Stimulated activated CD4-positive, alpha-beta T cell treated with anti-CD3 and anti-CD28 coated beads, Interleukin-1b, Interleukin-23, amount 100 ng/mL, for 1 hour (primary cell): ENCODE results near the gene AKAP3.
A peak's percentile ranks its signal among the peaks of the same experiment; 100 is the strongest.

Source experiments
- DNase-seq, 2 donors: peaks; one replicate each; pipeline ENCODE4 v3.0.0-alpha.2; 2020; ENCODE audit warnings: low read depth in 2 of 2

Gene AKAP3

DNA sequence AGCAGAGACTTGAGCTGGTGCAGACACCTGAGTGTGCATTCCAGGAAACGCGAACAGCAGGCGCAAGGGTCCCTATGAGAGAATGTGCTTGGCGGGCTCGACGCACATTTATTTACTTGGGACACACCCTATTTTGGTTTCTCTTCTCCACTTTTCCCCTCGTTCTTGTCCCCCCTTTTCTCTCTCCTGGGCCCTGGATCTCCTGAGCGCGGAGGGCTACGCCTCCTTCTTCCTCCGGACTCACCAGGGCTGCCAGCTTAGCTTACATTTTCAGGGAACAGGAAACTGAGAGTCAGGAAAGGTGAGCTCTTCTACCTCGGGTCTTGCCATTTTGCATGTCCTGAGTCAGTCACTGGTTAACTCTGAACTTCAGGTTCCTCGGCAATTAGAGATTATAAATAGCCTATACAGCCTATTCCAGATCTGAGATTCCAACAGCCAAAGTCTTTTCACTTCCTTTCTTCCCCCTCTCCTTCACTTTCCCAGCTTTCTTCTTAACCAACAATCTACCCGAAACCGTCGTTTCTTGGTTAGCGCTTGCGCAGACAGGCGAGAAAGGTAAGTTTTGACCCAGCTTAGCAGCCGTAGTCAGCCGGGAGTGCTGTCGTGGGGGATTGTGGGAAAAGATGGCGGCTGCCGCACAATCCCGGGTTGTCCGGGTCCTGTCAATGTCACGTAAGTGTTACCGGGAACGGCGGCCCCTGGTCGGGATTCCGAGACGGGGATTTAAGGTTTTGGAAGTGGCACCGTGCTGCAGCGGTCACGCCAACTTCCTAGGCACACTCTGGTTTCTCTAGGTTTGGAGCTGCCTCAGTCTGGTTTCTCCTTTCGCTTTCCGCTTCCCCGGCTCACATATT, at the start of gene AKAP3, which contains the start of gene NDUFA9:
Gene AKAP3 (minus strand): TSS at position 551 of the 857 bp plus-strand sequence. CDS start 10,855 bp downstream, outside the sequence.
Gene NDUFA9 (plus strand): TSS at position 614 of the 857 bp plus-strand sequence. CDS start 13 bp downstream, at position 627.
- peak; percentile 40 to 53 for DNase-seq

DNA sequence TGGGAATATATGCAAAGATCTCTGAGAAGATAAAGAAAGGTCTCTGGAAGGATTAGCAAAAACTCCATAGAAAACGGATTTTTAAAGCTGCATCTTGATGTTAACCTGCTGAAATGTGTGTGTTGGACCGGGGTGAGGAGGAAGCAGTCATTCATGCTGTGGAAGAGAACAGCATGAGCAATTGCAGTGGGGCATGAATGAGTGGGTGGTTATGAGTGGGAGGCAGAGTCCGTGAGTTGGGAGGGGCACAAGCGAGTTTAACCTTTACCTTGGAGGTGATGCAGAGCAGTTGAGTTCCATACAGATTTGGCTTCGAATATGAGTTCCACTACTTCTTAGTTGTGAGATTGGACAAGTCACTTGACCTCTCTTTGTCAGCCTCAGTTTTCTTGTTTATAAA, 41.9 kb upstream of the AKAP3 start:
- DNase-seq = no peak

DNA sequence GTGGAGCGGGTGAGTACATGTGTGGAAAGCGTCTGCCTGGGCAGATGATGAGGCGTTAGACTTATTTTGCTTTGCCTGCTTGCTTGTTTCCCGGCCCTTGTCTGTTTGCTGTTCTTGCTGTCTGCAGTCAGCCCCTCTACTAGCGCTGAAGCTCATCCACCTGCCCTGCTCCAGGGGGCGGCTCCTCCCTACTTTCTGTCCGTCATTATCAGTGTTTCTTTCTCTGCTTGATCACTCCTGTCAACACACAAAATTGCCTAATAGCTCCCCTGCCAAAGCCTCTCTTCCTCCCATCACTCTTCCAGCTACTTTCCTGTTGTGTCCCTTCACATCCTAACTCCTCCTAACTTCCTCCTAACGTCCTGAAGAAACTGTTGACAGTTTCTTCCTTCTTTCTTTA, 36.5 kb upstream of the AKAP3 start:
- DNase-seq = no peak

DNA sequence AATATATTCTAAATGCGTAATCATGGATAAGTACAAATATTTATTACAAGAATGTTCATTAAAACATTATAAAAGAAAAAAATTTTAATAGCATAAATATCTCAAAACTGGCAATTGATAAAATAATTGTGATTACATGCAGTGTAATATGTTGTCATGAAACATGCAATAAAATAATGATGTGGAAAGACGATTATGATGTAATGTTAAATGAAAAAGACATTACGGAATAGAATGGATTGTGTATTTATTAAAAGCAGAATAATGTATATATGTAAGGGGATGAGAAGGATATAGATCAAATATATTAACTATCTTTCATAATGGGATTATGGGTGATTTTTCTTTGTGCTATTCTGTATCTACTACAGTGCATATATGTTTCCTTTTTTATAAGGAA, 32.9 kb upstream of the AKAP3 start:
- DNase-seq = no peak

DNA sequence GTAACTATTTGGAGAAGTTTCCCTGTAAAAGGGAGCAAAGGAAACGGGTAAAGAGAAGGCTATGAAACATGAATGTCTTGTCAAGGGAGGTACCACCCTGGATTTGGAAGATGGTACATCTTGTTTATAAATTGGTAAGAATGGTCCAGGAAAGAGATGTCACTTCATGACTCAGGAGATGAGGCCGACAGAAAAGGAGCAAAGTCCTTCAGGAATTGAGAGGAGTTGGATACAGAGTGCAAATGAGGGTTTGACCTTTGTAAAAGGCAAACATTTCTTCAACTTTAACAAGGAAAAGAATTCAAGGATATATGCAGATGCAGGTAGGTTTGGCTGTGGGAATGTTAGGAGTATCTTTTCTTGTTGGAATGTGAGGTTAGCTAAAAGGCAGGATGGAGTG, 30.9 kb upstream of the AKAP3 start:
- DNase-seq = no peak

DNA sequence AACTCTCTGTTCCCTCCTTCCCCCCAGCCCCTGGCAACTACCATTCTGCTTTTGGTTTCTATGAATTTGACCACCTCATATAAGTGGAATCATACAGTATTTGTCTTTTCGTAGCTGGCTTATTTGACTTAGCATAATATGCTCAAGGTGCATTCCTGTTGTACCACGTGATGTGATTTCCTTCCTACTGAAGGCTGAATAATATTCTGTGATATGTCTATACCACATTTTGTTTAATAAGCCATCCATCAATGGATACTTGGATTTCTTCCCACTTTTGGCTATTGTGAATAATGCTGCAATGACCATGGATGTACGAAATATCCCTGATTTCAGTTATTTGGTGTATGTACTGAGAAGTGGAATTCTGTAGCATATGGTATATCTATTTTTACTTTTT, 16.4 kb upstream of the AKAP3 start:
- no peak for DNase-seq

DNA sequence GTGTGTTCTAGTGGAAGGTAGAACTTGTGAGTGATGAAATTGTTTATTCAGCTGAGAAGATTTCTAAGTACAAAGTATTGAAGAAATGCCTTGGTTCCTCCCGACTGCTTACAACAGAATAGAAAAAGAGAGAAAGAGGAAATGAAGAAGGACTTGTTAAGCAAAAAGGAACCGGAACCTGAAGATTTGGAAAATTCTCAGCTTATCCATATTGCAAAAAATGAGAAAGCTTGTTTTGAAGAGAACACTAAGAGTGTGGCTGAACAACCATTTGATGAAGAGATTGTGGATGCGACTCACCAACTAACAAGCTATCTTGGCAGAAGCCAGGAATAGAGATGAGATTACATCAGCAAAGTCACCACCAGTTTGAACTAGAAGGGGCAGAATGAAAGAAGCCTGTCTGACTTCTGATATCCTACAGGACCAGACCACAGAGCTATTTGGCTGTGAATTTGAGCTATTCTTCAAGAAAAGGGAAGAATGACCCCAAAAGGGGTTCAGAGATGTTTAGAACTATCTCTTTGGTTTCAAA, 15.2 kb upstream of the AKAP3 start:
- no peak for DNase-seq

DNA sequence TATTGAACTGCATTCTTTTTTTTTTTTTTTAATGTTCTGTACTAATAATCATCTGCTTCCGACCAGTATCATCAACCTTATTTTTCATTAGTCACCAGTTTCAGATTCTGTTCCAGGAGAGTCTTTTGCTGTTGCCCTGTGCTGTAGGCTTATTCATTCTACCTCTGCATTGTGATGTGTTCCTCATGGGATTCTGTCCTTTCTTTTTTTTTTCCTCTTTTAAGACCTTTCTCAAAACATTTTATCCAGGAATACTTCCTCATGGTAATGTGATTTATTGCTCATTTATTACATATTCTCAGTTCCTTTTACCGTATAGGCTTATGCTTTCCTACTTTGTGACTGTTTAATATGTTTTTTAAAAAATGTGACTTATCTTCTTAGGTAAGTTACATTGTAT, 4.8 kb upstream of the AKAP3 start:
- DNase-seq = no peak

DNA sequence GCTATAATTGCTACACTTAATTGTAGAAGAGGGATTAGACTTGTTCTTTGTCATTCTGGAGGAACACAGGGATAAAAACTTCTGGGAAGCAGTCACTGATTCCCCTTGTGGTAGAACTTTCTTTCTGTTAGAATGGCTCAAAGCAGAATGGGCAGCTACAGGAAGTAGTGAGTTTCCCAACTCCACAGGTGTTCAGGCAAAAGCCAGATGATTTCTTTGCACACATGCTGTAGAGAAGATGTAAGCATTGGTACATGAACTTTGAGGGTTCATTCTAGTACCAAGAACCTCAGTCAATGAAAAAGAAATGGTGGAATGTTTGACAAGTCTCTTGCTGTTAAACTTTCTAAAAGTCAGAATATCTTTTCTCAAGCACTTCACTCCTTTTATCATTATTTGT, 4.4 kb upstream of the AKAP3 start:
- DNase-seq = no peak

DNA sequence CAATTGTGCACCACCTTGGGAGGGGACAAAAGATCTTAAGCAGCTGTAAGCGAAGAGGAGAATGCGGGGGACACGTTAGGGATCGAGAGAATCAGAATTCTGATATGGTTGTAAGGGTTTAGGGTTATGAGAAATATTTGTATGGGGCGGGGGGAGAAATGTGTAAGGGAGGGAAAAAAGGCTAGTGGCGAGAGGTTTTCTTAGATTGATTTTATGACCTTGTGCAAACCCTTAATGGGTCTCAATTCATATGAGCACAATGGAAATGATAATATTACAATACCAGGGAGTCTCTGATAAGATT, 459 bp upstream of the AKAP3 start:
- no peak for DNase-seq

DNA sequence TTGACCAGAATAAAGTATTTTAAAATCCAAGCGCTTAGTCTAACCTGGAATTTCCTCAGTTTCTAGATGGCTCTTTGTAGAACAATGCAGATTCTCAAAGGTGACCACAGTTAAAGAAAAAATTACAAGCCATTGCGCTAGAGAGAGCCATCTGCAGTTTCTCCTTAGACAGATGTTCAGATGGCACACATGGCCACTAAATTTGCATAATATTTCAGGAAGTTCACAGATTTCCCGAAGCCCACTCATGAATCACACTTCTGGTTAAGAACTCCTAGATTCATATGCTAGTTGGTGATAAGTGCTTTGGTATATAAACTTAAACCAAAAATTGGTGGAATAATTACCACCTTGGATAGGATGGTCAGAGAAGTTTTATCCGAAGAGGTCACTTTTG, 749 bp downstream of the AKAP3 start:
- no peak for DNase-seq

DNA sequence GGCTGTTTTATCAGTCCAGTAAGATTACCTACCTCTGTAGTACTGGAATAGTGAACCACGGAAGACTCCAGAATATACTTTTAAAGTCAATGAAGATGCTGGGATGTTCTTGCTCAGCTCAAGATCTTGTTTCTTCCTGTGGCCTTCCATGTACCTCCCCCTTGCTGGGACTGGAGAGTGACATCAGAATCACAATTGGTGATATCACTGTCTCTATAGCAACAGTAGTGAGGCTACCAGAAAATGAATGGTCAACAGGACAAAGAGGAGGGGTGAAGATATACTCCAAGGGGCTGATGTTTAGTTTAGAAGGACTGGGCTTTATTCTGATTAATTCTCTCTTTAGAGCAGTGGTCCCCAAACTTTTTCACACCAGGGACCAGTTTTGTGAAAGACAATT, 3.8 kb downstream of the AKAP3 start:
- DNase-seq = no peak

DNA sequence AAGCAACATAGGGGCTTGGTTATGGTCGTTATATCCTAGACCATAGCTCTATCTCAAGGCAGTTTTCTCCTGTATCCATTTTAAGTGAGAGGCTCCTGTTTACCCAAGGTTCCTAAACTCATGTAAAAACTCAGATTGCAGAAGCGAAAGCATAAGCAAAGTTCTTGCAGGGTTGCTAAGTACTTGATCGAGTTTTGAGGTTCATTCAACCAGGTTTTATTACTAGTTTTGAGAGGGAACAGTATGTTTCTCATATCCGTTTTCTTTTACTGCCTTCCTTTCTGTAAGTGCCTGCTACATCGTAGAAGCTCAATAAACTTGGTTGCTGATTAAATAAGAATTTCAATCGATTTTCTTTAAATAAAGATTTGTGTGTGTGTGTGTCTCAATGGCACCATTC, 5.1 kb downstream of the AKAP3 start:
- DNase-seq = no peak

DNA sequence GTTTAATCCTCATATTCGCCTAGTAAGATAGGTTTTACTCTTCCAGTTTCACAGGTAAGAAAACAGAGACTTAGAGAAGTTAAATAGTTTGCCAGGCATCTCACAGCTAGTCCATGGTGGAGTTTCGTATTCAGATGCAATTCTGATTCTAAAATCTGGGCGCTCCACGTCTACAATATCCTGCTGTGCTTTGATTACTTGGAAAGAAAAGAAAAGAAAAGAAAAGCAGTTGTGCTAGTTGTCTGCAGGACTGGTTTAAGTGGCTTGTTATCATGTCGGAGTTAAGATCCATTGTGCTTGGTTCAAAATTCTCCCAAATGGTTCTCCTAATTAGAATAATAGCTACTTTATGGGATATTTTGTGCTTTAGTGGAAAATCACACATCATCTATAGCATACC, 18.6 kb downstream of the AKAP3 start:
- no peak for DNase-seq

DNA sequence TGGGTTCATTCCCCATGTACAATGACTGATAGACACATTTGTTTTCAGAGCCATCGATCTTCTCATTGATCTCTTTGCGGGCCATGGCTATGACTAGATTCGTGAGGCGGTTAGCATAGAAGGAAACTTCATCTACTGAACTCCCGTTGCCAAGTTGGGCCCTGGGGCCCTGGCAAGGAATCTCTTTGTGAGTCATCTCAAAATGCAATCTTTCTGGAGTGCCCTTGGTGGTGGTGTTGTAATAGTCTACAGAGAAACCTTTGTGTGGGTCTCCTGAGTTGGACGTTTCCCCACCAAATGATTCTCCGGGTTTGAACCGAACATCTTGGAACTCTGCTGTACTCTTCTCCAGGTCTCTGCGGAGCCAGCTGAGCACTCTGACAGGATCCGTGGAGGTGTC, 20.4 kb downstream of the AKAP3 start:
- no peak for DNase-seq

DNA sequence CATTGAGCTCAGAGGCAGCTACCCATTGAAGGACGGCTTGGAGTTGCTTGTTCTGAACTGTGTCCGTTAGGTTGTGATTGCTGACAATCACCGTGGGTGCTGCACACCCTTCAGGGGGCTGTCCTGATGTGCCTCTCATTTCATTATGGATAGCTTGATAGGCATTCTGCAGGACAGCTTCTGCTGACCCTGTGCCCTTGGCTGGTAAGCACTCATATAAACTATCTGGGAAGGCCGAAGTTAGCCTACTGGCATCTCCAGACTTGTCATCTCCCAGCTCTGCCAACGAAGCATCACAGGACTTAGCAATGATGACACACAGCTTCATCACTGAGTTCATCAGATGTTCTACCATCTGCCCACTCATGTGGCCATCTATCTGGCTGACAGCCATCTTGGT, 22.3 kb downstream of the AKAP3 start:
- no peak for DNase-seq

DNA sequence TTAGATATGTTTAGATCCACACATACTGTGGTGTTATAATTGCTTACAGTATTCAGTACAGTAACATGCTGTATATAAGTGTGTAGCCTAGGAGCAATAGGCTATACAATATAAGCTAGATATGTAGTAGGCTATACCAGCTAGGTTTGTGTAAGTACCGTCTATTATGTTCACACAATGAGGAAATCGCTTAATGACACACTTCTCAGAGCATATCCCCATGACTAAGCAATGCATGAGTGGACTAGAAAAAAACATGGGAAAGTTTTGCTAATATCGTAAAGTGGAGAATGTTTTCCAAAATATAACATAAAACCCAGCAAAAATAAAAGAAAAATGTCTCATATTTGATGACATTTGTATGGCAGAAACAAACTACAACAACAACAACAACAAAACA, 27.3 kb downstream of the AKAP3 start:
- no peak for DNase-seq

DNA sequence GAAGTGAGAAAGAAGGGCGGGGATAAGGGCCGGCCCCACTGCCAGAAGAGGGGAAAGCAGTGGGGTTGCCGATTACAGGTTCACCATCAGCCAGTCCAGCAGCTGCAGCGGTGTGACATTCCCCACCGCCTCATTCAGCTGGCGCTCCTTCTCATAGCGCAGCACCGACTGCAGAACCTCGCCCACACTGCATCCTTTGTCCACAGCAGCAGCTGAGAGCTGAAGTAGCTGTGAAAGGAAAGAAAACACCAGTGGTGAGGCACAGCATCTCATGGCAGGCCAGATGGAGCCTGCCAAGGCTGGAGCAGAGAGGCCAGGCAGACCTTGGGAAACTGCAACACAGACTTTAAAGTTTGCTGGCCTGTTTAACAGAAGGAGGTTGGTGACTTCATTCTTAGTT, 33.2 kb downstream of the AKAP3 start:
- DNase-seq = no peak

DNA sequence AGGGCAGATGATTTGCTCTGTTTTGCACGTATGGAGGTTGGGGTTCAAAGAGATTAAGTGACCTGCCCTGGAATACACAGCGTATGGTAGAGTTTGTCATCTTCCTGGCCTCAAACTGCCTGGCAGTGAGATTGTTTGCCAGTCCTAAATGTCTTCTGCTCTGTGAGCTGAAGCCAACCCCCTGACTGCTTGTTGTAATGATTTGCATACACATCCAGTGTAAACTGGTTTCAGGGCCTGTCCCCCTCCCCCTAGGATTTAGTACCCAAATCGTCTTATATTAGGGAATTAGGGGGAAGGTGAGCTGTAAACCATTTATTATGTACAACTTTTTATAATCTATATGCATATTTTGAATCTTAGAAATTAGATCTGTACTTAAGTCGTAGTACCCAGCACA, 38.4 kb downstream of the AKAP3 start:
- no peak for DNase-seq

DNA sequence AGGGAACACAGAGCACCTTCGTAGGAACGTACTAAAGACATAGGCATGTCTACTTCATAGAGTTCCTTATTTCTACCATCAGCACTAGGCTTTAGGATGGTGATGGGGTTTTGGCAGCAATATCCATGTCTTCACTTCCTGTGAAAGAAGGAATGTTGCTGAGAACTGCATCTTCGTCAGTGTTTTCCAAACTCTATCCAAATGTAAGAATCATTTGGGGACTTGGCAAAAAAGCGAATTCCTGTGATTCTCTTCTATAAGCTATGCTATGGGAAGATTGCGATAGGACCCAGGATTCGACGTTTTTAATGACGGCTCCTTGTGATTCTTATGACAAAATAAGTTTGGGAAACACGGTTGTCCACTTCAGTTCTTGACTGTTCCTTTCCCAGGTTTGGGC, 39.8 kb downstream of the AKAP3 start:
- no peak for DNase-seq

DNA sequence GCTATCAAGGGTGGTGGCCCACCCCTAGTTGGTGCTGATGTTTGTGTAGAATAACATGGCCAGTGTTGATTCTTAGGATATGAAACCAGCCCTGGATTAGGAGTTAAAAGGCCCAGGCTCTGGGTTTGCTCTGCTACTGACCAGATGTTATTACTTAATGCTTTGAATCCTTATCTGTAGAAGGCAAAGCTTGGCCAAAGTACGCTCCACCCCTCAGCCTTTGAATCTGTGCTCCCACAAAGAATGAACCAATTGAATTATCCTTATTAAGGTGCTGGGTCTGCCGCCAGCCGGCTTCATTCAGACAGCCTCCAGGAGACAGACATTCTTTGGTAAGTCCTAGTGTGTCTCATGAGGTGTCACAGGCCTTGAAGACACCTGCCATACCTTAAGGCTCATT, 41.8 kb downstream of the AKAP3 start:
- no peak for DNase-seq

DNA sequence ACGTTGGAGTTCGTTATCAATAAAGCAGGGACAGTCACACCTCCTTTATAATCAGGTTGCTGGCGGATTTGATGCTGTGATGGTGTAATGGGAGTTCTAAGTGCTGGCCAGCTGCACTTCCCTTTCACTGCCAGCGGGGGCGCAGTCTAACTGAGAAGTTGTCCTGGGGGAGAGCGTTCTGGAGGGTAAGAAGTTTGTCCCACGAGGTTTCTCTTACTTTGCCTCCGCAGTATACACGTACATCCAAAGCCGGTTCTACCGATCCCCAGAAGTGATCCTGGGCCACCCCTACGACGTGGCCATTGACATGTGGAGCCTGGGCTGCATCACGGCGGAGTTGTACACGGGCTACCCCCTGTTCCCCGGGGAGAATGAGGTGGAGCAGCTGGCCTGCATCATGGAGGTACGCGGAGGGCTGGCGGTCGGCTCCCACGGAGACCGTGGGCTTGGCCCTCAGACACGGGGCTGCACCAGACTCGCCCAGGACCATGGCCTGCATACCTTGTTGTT, 44.1 kb downstream of the AKAP3 start:
- DNase-seq = peak; percentile 37 to 53

DNA sequence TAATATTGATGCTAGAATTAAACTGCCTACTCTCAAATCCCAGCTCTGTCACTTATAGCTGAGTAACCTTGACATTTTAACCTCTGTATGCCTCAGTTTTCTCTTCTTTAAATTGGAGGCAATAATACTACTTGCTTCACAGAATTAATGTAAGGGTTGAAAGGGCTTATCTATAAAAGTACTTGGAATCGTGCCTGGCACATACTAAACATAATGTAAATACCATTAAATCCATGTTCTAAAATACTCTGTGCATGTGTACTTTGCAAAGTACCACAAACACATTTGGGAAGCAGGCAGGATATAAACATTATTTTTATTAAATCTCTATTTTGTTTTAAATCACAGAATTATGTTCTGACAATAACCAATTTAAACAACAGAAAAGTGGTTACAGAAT, 44.9 kb downstream of the AKAP3 start:
- no peak for DNase-seq

DNA sequence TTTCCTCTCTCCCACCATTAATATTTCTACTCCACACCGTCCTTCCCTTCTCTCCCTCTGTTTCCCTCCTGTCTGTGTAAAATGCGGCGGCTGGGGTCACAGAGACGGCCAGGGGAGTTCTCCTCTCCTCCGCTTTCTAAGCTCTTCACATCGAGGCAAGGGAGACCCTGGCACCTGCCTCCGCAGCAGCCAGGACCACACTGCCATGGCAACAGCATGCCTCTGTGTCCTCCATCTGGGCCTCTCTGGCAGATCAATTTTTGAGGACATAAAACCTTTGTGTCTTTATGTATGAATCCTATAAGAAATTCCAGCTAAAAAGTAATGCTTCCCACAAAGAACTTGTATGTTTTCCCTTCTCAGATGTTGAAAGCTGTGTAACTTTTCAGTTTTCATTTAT, 45.4 kb downstream of the AKAP3 start:
- DNase-seq = no peak
